Measurements from ENCODE around the gene HDDC3.
"Not testable (repeated sequence)": the region's sequence is repeated elsewhere in the genome, so short reads cannot be mapped to it uniquely, and the experiment has no call there.

DNA sequence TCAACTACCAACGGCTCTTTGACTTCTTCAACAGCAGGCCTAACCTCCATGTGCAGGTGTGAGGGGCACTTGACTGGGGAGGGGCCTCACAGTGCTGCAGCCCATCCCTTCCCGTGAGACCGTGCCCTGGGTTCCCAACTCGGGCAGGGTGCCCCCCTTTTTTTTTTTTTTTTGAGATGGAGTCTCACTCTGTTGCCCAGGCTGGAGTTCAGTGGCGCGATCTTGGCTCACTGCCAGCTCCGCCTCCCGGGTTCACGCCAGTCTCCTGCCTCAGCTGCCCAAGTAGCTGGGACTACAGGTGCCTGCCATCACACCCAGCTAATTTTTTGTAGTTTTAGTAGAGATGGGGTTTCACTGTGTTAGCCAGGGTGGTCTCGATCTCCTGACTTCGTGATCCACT lies 22.9 kb downstream of the HDDC3 start:
- not testable (repeated sequence) for TF ChIP-seq EP300 (IDR thresholded peaks at IDR 0.05)
- TF ChIP-seq, protein P1, sequence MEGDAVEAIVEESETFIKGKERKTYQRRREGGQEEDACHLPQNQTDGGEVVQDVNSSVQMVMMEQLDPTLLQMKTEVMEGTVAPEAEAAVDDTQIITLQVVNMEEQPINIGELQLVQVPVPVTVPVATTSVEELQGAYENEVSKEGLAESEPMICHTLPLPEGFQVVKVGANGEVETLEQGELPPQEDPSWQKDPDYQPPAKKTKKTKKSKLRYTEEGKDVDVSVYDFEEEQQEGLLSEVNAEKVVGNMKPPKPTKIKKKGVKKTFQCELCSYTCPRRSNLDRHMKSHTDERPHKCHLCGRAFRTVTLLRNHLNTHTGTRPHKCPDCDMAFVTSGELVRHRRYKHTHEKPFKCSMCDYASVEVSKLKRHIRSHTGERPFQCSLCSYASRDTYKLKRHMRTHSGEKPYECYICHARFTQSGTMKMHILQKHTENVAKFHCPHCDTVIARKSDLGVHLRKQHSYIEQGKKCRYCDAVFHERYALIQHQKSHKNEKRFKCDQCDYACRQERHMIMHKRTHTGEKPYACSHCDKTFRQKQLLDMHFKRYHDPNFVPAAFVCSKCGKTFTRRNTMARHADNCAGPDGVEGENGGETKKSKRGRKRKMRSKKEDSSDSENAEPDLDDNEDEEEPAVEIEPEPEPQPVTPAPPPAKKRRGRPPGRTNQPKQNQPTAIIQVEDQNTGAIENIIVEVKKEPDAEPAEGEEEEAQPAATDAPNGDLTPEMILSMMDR (IDR thresholded peaks at IDR 0.05): not testable (repeated sequence)

Measured in upper lobe of left lung (tissue), 4 donors.